K562 treated with DMSO at 1 percent for 48 hours (cell line): Measurements from ENCODE around the gene CLK1. TPM values are rescaled to one million over a fixed set of nuclear protein-coding genes. Genes with fewer than 3 reads are reported as not detected.

Experiments used
- total RNA-seq: library from RNA; unstranded; fragments of 300-600 nt; gene quantifications from 2 replicates; pipeline ENCODE4 v1.2.3, GENCODE V29; 2022; ENCODE audit warnings: low replicate concordance; ENCODE audit errors: extremely low read depth

The CLK1 gene
- not detected in 2 replicates for total RNA-seq

DNA sequence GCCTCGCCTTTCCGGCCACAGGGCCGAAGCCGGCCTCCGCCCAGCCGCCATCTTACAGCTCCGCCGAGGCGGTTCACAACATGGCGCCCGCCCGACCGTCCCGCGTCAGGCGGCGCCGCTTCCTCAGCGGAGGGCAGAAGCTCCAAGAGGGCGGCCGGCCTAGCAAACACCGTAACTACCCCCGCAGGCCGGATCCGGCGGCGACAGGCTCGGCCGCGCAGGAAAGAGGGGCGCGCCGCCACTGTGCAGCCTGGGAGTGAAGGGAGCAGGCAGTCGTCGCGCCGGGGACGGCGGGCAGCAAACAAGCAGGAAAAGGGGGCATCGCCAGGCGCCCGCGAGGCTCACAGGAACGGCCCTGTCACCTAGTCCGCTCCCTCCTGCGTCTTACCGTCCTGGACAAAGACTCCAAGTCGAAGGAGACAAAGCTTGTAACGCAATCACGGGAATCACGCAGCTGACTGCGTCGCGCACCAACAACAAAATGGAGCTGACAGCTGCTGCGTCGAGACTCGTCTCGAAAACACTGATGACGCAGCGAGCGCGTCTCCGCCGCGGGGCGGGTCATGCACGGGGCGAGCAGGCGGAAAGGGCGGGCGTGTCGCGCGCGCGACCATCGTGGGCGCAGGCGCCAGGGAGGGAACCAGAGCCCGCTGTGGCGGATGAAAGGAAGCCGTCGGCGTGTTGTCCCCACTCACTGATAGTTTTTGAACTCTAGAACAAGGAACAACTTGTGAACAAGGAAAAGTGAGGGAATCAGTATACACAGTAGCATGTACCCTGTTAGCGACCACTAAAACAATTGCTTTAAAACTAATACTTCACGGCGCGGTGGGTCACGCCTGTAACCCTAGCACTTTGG lies at the start of gene CLK1:
Gene CLK1, minus strand, starts transcription at position 483 of the 859 bp plus-strand sequence. CDS start 2,796 bp downstream, outside the sequence.

GRCh38 chr2:200888704-200889625 lies 24.5 kb upstream of the CLK1 start, which contains the start of the genes NIF3L1 and PPIL3:
Gene NIF3L1 (plus strand): TSS chr2:200889371. CDS start chr2:200891944, 2,573 bp downstream.
Gene PPIL3 (minus strand): TSS chr2:200889077. CDS start chr2:200887615, 1,462 bp downstream.

DNA sequence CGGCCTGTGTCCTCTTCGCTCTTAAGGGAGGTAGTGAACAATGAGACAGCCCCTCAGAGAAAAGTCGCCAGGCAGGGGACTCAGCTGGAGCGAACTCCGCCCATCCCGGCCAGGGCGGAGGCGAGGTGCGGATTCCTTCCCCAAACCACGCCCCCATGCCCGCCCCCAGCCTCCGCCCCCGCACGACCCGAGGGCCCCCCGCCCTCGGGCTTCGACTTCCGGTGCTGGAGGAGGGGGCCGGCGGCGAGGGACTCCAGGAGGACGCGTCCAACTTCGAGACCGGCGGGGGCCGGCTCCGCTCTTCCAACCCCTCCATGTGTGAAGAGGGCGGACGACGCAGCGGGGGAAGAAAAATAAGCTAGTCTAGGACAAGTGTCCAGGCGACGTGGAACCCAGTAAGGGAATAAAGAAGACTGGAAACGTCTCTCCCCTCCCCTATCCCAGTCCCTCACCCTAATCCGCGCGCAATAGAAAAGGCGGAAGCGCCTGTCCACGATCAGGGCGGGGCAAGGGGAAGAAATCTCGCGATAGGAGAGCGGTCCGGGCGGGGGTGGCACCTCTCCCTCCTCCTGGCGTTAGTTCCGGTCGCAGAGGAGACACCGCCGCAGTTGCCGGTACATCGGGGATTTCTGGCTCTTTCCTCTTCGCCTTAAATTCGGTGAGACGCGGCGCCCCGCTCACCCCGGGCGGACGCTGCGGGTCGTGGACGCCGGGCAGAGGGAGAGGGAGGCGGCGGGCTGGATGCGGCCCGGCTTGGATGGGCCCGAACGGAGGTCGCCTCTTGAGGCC lies 52.9 kb downstream of the CLK1 start, which contains the start of gene BZW1:
Gene BZW1, plus strand, starts transcription at position 578 of the 789 bp plus-strand sequence. CDS start 1,308 bp downstream, outside the sequence.

Other genes with a start within 250 kb of the CLK1 start
- not detected in 2 replicates for gene BZW1, start 52.7 kb downstream of the CLK1 start, total RNA-seq
- gene PPIL3, start 24.4 kb upstream of the CLK1 start, total RNA-seq, result not detected in 2 replicates
- gene NIF3L1, start 24.7 kb upstream of the CLK1 start, total RNA-seq, result not detected in 2 replicates
- not detected in 2 replicates for gene ORC2, start 99.0 kb upstream of the CLK1 start, total RNA-seq
- gene HYCC2, start 207.0 kb upstream of the CLK1 start, total RNA-seq, result not detected in 2 replicates
- gene NDUFB3, start 207.3 kb upstream of the CLK1 start, total RNA-seq, result not detected in 2 replicates